Karpas-422 (cell line): ENCODE data around the gene RABEP1. TPM values are rescaled to one million over a fixed set of nuclear protein-coding genes. Genes with fewer than 3 reads are reported as not detected.

Experiments used
- DNase-seq: peaks from one replicate; pipeline ENCODE4 v3.0.0-alpha.2; 2015
- H2AFZ ChIP-seq: fragments of 200-600 bp; sonication (generic); 2 replicates; pipeline ENCODE4 v1.6.1; 2014; ENCODE audit warnings: antibody characterized with exemption, low read length, mixed read lengths
- H3K27ac ChIP-seq: fragments of 200-600 bp; sonication (generic); 2 replicates; pipeline ENCODE4 v1.5.1; 2014; ENCODE audit warnings: mild to moderate bottlenecking, low read length, moderate library complexity
- H3K27me3 ChIP-seq: fragments of 200-600 bp; sonication (generic); 2 replicates; pipeline ENCODE4 v1.6.1; 2014; ENCODE audit warnings: low read length, mixed read lengths
- H3K36me3 ChIP-seq: fragments of 200-600 bp; sonication (generic); 2 replicates; pipeline ENCODE4 v1.6.1; 2014; ENCODE audit warnings: low read length, mixed read lengths; ENCODE audit not compliant: insufficient read depth
- H3K4me1 ChIP-seq: fragments of 200-600 bp; sonication (generic); 2 replicates; pipeline ENCODE4 v1.6.1; 2014; ENCODE audit warnings: mild to moderate bottlenecking, low read length, mixed read lengths
- H3K4me2 ChIP-seq: fragments of 200-600 bp; sonication (generic); 2 replicates; pipeline ENCODE4 v1.6.1; 2014; ENCODE audit warnings: low read length, low read depth, mild to moderate bottlenecking; ENCODE audit not compliant: poor library complexity, severe bottlenecking
- H3K4me3 ChIP-seq: fragments of 200-600 bp; sonication (generic); 2 replicates; pipeline ENCODE4 v1.5.1; 2014; ENCODE audit warnings: mild to moderate bottlenecking, antibody characterized with exemption, low read length, mixed read lengths
- H3K79me2 ChIP-seq: fragments of 200-600 bp; sonication (generic); 2 replicates; pipeline ENCODE4 v1.6.1; 2014; ENCODE audit warnings: mild to moderate bottlenecking, low read length, mixed read lengths
- H3K9ac ChIP-seq: fragments of 200-600 bp; sonication (generic); 2 replicates; pipeline ENCODE4 v1.6.0; 2014; ENCODE audit warnings: low read length
- H3K9me2 ChIP-seq: fragments of 200-600 bp; sonication (generic), shearing (Covaris generic); replicated peaks from 2 replicates; pipeline ENCODE4 v1.6.0; 2014; ENCODE audit warnings: mild to moderate bottlenecking, low read length, moderate library complexity; ENCODE audit not compliant: insufficient read depth
- H3K9me3 ChIP-seq: fragments of 300-700, 200-600 bp; sonication (generic); 2 replicates; pipeline ENCODE4 v1.6.1; 2014; ENCODE audit warnings: low read length, mixed read lengths
- H4K20me1 ChIP-seq: fragments of 200-600 bp; sonication (generic); 2 replicates; pipeline ENCODE4 v1.6.1; 2014; ENCODE audit warnings: mild to moderate bottlenecking, antibody characterized with exemption, low read length, low read depth; ENCODE audit not compliant: insufficient read depth
- total RNA-seq: library from RNA; depleted of rRNA; stranded (reverse); fragments of >200 nt; shearing (Covaris generic); gene quantifications from 2 replicates; pipeline ENCODE4 v1.2.3, GENCODE V29; 2014; ENCODE audit warnings: low replicate concordance

RABEP1 gene
- total RNA-seq, 1 experiment from 2014 or later = 16.2 TPM

DNA sequence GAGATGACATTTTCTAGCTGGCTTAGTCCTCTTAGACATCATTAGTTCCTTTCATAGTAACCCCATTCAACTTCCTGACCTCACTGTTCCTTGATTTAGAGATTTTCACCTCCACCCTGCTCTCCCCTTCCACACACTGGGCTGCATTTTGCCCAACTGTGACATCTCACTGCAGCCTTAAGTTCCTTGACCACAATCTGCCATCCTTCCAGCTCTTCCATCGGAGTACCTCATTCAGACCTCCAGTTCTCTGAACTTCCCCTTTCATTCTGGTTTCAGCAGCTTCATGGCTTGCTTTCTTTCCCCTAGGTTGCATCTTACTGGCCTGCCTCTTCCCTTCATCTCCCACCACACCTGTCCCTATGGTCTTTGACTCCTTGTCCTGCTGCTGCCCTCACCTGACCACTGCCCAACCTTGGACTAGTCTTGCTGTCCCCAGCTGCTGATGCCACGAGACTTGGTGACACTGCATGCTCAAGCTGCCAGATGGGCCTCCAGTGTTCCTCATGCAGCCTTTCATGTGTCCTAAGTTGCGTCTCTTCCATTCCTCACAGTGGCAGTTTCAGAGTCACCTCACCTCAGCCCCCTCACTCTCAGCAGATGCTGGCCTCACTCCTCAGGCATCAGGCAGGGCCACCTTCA lies 96.6 kb downstream of the RABEP1 start:
- no peak overlapping the region for H3K4me2 ChIP-seq
- no peaks in the 10 kb centered on the region for H4K20me1 ChIP-seq
- H3K36me3 ChIP-seq = peaks cover 56% of the 10 kb centered on the region
- H3K9me2 ChIP-seq = no peaks in the 10 kb centered on the region
- H3K79me2 ChIP-seq = no peaks in the 10 kb centered on the region
- no peak overlapping the region for H2AFZ ChIP-seq
- DNase-seq = no peak
- H3K9ac ChIP-seq = no peak overlapping the region
- H3K9me3 ChIP-seq = no peaks in the 10 kb centered on the region
- no peak overlapping the region for H3K4me3 ChIP-seq
- no peak overlapping the region for H3K27ac ChIP-seq
- no peaks in the 10 kb centered on the region for H3K27me3 ChIP-seq
- no peaks in the 10 kb centered on the region for H3K4me1 ChIP-seq

- no peak overlapping the region for H2AFZ ChIP-seq
- no peak for DNase-seq
- H4K20me1 ChIP-seq = no peaks in the 10 kb centered on the region
- peaks cover 63% of the 10 kb centered on the region for H3K36me3 ChIP-seq
- H3K79me2 ChIP-seq = no peaks in the 10 kb centered on the region
- H3K4me3 ChIP-seq = no peak overlapping the region
- H3K27ac ChIP-seq = no peak overlapping the region
- no peak overlapping the region for H3K9ac ChIP-seq
- H3K4me1 ChIP-seq = no peaks in the 10 kb centered on the region
- H3K9me2 ChIP-seq = no peaks in the 10 kb centered on the region
- H3K9me3 ChIP-seq = no peaks in the 10 kb centered on the region
- H3K4me2 ChIP-seq = no peak overlapping the region
- H3K27me3 ChIP-seq = no peaks in the 10 kb centered on the region
These were observed 97.4 kb downstream of the RABEP1 start for GRCh38 chr17:5379351-5380107.

DNA sequence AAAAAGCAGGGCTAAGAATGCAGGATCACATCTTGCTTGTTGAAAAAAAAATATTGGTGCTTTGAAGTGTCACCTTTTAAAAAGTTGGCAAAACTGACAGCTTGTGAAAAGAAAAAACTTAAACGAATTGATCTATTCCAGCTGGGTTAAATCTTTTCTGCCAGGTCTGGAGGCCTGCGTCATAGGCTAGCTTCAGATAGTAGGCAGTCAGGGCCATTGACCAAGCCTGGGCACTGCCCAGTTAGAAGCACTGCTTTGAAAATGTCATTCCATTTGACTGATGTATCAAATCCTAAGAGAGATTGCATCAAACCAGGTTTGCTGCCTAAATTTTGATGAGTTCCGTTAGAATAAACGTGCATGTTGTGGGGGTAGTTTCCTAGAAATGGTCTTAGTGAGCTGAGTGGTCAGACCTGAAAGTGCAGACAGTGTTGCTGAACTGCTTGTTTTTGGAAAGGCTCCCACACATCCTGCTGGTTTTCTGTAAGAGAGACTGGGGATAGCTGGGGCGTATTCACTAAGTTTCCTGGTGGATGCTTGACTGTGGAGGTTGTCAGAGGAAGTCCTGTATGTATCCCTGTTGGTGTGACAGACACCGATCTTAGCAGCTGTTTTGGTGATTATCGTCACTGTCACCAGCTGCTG lies 98.5 kb downstream of the RABEP1 start:
- Histone ChIP-seq H3K4me1 (no peaks in the 10 kb centered on the region), H3K9me3 (no peaks in the 10 kb centered on the region), H3K9ac (no peak overlapping the region), H4K20me1 (no peaks in the 10 kb centered on the region), H3K4me2 (no peak overlapping the region), H3K4me3 (no peak overlapping the region), H3K36me3 (peaks cover 69% of the 10 kb centered on the region), H2AFZ (no peak overlapping the region), H3K79me2 (no peaks in the 10 kb centered on the region), H3K27me3 (no peaks in the 10 kb centered on the region), H3K9me2 (no peaks in the 10 kb centered on the region), H3K27ac (no peak overlapping the region)
- DNase-seq = no peak

GRCh38 chr17:5381542-5381941 lies 99.5 kb downstream of the RABEP1 start:
- Histone ChIP-seq H3K79me2 (no peaks in the 10 kb centered on the region), H3K36me3 (peaks cover 75% of the 10 kb centered on the region), H2AFZ (no peak overlapping the region), H3K4me1 (no peaks in the 10 kb centered on the region), H3K9ac (no peak overlapping the region), H3K27ac (no peak overlapping the region), H3K4me3 (no peak overlapping the region), H3K9me3 (no peaks in the 10 kb centered on the region), H4K20me1 (no peaks in the 10 kb centered on the region), H3K4me2 (no peak overlapping the region), H3K27me3 (no peaks in the 10 kb centered on the region), H3K9me2 (no peaks in the 10 kb centered on the region)
- no peak for DNase-seq

GRCh38 chr17:5391678-5392077 lies 109.6 kb downstream of the RABEP1 start:
- H3K4me3 ChIP-seq = no peak overlapping the region
- no peak overlapping the region for H3K4me2 ChIP-seq
- no peak for DNase-seq
- H3K4me1 ChIP-seq = no peaks in the 10 kb centered on the region
- H3K27ac ChIP-seq = no peak overlapping the region
- H3K27me3 ChIP-seq = no peaks in the 10 kb centered on the region
- H3K9ac ChIP-seq = no peak overlapping the region
- peaks cover 3% of the 10 kb centered on the region; the same call in 1 of the 2 replicates for H4K20me1 ChIP-seq
- no peaks in the 10 kb centered on the region for H3K9me2 ChIP-seq
- H2AFZ ChIP-seq = no peak overlapping the region
- no peaks in the 10 kb centered on the region for H3K9me3 ChIP-seq
- H3K79me2 ChIP-seq = no peaks in the 10 kb centered on the region; the same call in 1 of the 2 replicates
- peaks cover 61% of the 10 kb centered on the region for H3K36me3 ChIP-seq

DNA sequence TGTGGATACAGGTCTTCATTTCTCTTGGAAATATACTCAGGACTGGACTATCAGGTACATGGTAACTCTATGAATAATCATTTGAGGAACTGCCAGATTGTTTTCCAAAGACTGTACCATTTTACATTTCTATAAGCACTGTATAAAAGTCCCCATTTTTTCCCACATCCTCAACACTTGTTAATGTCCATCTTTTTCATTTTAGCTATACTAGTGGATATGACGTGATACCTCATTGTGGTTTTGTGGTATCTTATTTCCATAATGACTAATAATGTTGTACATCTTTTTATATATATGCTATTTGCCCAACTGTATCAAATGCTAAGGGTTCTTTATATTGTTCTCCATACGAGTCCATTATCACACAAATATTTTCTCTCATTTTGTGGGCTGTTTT lies 114.5 kb downstream of the RABEP1 start:
- Histone ChIP-seq H3K27ac (no peak overlapping the region), H2AFZ (no peak overlapping the region), H3K27me3 (no peaks in the 10 kb centered on the region), H3K4me2 (no peak overlapping the region), H3K79me2 (peaks cover 6% of the 10 kb centered on the region), H3K9me2 (no peaks in the 10 kb centered on the region), H3K9me3 (no peaks in the 10 kb centered on the region), H4K20me1 (no peaks in the 10 kb centered on the region), H3K4me1 (no peaks in the 10 kb centered on the region), H3K4me3 (no peak overlapping the region), H3K36me3 (peaks cover 67% of the 10 kb centered on the region), H3K9ac (no peak overlapping the region)
- no peak for DNase-seq

- Histone ChIP-seq H3K9ac (no peak overlapping the region), H2AFZ (no peak overlapping the region), H3K4me3 (no peak overlapping the region), H3K9me3 (no peaks in the 10 kb centered on the region), H3K79me2 (peaks cover 13% of the 10 kb centered on the region), H3K4me2 (no peak overlapping the region), H3K27ac (no peak overlapping the region), H3K4me1 (no peaks in the 10 kb centered on the region), H4K20me1 (no peaks in the 10 kb centered on the region), H3K36me3 (peaks cover 75% of the 10 kb centered on the region), H3K9me2 (no peaks in the 10 kb centered on the region), H3K27me3 (no peaks in the 10 kb centered on the region)
- no peak for DNase-seq
These were observed 117.7 kb downstream of the RABEP1 start for GRCh38 chr17:5399767-5400166.

DNA sequence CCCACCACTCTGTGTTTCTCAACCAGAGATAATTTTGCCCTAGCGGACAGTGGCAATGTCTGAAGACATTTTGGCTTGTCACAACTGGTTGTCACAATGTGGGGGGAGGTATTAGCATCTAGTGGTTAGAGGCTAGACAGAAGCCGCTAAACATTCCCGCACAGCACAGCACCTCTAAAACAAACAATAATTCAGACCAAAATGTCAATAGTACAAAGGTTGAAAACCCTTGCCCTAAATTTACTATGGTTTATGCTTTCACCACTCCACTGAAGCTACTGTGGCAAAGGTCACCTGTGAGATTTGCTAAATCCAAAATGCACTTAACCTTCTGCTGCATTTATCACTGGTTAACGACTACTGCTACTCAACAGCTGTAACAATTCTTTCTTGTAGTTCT lies 123.3 kb downstream of the RABEP1 start:
- no peak overlapping the region for H3K4me3 ChIP-seq
- H3K9ac ChIP-seq = no peak overlapping the region
- H4K20me1 ChIP-seq = no peaks in the 10 kb centered on the region
- H3K9me2 ChIP-seq = no peaks in the 10 kb centered on the region
- H3K4me1 ChIP-seq = no peaks in the 10 kb centered on the region
- H3K79me2 ChIP-seq = peaks cover 53% of the 10 kb centered on the region
- H3K9me3 ChIP-seq = no peaks in the 10 kb centered on the region
- no peak overlapping the region for H3K4me2 ChIP-seq
- no peaks in the 10 kb centered on the region for H3K27me3 ChIP-seq
- no peak overlapping the region for H3K27ac ChIP-seq
- peaks cover 88% of the 10 kb centered on the region for H3K36me3 ChIP-seq
- H2AFZ ChIP-seq = no peak overlapping the region
- DNase-seq = no peak
